ENCODE results near the gene TMA7.

The TMA7 gene

DNA sequence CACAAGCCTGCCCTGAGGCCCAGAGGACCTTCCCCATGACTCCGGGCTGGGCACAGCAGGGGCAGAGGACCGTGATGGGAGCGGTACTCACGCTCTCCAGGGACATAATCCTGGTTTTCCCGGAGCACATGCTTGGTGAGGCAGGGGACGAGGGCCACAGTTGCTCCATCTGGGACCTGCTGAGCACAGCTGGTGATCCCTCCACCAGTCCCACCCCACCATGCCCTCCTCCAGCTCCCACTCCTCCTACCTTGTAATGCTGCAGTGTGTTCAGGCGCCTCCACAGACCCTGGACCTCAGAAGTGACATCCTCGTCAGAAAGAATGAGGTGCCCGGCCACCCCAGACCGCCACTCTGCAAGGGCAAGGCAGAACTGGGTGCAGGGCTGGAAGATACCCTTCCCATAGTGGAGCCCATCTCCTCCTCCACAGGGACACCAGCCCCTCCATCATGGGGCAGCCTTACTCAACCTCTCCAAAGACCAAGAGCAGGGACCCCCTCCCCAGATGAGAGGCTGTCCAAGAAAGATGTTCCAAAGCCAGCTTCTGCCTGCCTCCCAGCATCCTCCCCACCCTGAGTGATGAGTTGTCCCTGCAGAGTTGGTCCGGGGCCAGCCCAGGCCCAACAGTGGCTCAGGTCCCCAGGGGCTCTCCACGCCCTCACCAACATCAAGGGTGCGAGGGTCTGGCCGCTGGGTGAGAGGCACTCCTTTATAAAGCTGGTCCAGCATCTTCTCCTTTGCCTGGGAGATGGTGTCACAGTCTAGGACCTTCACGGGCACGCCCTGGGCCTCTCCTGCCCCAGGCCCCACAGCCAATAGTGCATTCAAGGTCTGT lies 29.6 kb upstream of the TMA7 start:
- no peak for TF ChIP-seq POLR2AphosphoS5 (IDR thresholded peaks at IDR 0.05; ENCODE audit: low read depth, low read length)
- TF ChIP-seq, protein P1, sequence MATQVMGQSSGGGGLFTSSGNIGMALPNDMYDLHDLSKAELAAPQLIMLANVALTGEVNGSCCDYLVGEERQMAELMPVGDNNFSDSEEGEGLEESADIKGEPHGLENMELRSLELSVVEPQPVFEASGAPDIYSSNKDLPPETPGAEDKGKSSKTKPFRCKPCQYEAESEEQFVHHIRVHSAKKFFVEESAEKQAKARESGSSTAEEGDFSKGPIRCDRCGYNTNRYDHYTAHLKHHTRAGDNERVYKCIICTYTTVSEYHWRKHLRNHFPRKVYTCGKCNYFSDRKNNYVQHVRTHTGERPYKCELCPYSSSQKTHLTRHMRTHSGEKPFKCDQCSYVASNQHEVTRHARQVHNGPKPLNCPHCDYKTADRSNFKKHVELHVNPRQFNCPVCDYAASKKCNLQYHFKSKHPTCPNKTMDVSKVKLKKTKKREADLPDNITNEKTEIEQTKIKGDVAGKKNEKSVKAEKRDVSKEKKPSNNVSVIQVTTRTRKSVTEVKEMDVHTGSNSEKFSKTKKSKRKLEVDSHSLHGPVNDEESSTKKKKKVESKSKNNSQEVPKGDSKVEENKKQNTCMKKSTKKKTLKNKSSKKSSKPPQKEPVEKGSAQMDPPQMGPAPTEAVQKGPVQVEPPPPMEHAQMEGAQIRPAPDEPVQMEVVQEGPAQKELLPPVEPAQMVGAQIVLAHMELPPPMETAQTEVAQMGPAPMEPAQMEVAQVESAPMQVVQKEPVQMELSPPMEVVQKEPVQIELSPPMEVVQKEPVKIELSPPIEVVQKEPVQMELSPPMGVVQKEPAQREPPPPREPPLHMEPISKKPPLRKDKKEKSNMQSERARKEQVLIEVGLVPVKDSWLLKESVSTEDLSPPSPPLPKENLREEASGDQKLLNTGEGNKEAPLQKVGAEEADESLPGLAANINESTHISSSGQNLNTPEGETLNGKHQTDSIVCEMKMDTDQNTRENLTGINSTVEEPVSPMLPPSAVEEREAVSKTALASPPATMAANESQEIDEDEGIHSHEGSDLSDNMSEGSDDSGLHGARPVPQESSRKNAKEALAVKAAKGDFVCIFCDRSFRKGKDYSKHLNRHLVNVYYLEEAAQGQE (IDR thresholded peaks at IDR 0.05; ENCODE audit: insufficient read depth in 1 of 2, low read depth in 2 of 2, low read length in 2 of 2): no peak
- no peak for TF ChIP-seq SIN3A (IDR thresholded peaks at IDR 0.05; ENCODE audit: borderline replicate concordance, insufficient read depth, low read length)
- no peak for TF ChIP-seq TAF1 (IDR thresholded peaks at IDR 0.05; ENCODE audit: borderline replicate concordance, insufficient read depth, low read length)

DNA sequence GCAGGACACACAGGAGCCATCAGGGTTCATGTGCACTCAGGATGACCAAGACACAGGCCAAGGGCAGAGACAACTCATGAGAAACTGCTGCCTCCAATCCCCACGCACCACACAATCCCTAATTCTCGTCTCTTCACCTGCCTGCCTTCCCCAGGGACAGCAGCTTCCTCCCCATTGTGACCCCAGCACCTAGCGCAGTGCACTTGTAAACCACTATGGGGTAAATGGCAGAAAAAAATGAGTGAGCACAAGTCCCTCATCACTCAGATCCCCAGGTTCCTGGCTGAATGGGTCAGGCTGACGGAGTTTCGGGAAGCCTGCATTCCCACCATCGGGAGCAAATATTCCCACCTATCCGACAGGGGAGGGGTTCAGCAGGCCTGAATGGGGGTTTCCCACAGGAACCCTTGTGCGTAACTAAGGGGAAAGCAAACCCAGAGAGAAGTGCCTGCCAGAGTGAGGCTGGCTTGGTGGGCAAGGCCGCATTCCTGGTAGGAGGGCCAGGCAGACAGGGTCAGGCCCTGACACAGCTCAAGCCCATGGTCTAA lies 28.9 kb upstream of the TMA7 start:
- no peak for TF ChIP-seq TAF1 (IDR thresholded peaks at IDR 0.05; ENCODE audit: borderline replicate concordance, insufficient read depth, low read length)
- TF ChIP-seq SIN3A (IDR thresholded peaks at IDR 0.05; ENCODE audit: borderline replicate concordance, insufficient read depth, low read length): no peak
- TF ChIP-seq POLR2AphosphoS5 (IDR thresholded peaks at IDR 0.05; ENCODE audit: low read depth, low read length): no peak
- no peak for TF ChIP-seq FOXP2 (optimal IDR thresholded peaks at IDR 0.05; ENCODE audit: borderline replicate concordance, extremely low read depth, extremely low read length, insufficient read depth)
- TF ChIP-seq, protein P1 (IDR thresholded peaks at IDR 0.05; ENCODE audit: insufficient read depth in 1 of 2, low read depth in 2 of 2, low read length in 2 of 2): no peak

DNA sequence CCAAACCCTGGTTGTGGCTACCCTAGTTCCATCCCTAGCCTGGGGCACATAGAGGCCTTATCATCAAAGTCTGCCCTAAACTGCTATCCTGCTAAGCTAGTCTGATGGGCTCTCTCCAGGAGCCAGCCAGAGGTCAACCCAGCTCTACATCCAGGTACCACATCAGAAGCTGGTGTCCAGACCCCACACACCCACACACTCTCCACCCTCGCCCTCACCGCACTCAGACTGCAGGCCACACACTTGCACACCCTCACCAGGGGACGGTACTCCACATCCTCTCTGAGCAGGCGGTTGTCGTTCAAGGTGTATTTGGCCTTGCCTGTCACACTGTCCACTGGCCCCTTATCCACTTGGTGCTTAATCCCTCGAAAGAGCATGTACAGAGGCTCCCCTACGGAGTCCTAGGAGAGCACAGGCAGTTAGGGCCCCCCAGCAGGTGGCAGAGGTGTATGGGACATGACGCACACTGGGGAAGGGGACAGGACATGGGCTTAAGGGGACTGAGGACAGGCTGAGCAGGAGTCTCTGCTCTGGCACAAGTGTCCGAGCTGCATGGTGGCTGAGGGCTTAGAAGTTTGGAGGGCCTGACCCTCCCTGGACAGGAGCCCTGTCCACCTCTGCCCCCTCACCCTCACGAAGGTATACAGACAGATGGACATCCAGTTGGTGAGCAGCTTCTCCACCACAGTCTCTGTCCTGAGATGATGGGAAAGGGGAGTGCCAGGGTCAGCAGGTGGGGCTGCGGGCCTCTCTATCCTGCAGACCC lies 28.3 kb upstream of the TMA7 start:
- TF ChIP-seq TAF1 (IDR thresholded peaks at IDR 0.05; ENCODE audit: borderline replicate concordance, insufficient read depth, low read length): no peak
- no peak for TF ChIP-seq SIN3A (IDR thresholded peaks at IDR 0.05; ENCODE audit: borderline replicate concordance, insufficient read depth, low read length)

DNA sequence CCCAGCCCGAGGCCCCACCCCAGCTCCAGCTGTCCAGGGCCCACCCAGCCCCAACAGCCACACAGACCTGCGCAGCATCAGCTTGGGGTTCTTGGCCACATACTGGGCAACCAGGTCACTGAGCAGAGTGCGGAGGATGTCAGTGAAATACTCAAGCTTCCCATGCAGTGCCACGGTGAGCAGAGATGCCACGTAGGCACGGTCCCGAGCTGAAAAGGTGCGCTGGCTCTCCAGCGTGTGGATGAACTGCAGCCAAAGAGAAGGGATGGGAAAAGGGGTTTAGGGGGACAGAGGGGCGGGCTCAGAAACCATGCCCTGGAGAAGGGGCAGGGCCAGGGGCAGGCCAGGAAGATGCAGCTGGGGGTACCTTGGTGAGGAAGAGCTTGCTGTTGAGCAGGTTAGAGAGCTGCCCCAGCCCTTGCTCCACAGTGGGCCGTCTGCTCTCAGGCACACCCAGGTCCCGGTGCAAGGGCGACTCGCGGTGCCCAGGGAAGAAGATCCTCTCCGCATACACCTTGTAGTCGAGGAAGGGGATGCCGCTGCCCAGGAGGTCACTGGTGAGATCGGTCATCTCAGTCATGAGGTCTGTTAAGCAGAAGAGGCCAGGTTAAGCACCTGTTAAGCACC lies 27.6 kb upstream of the TMA7 start:
- TF ChIP-seq POLR2AphosphoS5 (IDR thresholded peaks at IDR 0.05; ENCODE audit: low read depth, low read length): no peak
- TF ChIP-seq FOXP2 (optimal IDR thresholded peaks at IDR 0.05; ENCODE audit: borderline replicate concordance, extremely low read depth, extremely low read length, insufficient read depth): no peak
- TF ChIP-seq, protein P1 (IDR thresholded peaks at IDR 0.05; ENCODE audit: insufficient read depth in 1 of 2, low read depth in 2 of 2, low read length in 2 of 2): no peak

DNA sequence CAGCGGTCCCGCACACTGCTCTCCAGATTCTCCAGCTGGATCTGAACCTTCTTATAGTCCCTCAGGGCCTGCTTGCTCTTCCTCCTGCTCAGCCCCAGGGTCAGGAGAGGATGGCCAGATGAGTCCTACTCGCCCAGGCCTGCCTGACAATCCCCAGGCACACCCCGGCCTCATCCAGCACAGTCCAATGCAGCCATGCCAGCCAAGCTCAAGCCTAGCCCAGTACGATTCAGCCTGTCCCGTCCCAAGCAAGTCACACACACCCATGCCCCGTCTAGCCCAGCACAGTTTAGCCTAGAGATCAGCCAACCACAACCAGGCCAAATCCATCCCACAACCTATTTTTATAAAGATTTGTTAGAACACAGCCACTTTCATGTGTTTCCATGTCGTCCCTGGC lies 27.0 kb upstream of the TMA7 start:
- TF ChIP-seq POLR2AphosphoS5 (IDR thresholded peaks at IDR 0.05; ENCODE audit: low read depth, low read length) (no peak), FOXP2 (optimal IDR thresholded peaks at IDR 0.05; ENCODE audit: borderline replicate concordance, extremely low read depth, extremely low read length, insufficient read depth) (no peak), SIN3A (IDR thresholded peaks at IDR 0.05; ENCODE audit: borderline replicate concordance, insufficient read depth, low read length) (no peak), TAF1 (IDR thresholded peaks at IDR 0.05; ENCODE audit: borderline replicate concordance, insufficient read depth, low read length) (no peak)
- TF ChIP-seq, protein P1 (IDR thresholded peaks at IDR 0.05; ENCODE audit: insufficient read depth in 1 of 2, low read depth in 2 of 2, low read length in 2 of 2): no peak

All from PFSK-1 (cell line).